Astrocyte (in vitro differentiated cells and primary cell): Measurements from ENCODE around the gene CLHC1. TPM values are rescaled to one million over a fixed set of nuclear protein-coding genes. Genes with fewer than 3 reads are reported as not detected.
"Not testable (repeated sequence)": the region's sequence is repeated elsewhere in the genome, so short reads cannot be mapped to it uniquely, and the experiment has no call there.

Experiments
- DNase-seq: peaks from one replicate; pipeline ENCODE4 v3.0.0-alpha.2; 2010; ENCODE audit warnings: low read depth
- FAIRE-seq: peaks from 2 replicates; lab custom pipeline; 2011; peaks lifted over from hg19 to GRCh38; lab: Jason Lieb, UNC
- H2AFZ ChIP-seq: 2 replicates; pipeline ENCODE4 v1.6.0; 2012; ENCODE audit warnings: low read depth, low read length, inconsistent platforms
- H3K27ac ChIP-seq: 2 replicates; pipeline ENCODE4 v1.5.1; 2011; ENCODE audit warnings: low read depth, low read length, inconsistent platforms
- H3K27me3 ChIP-seq: 2 replicates; pipeline ENCODE4 v1.6.0; 2011; ENCODE audit warnings: low read length, inconsistent platforms; ENCODE audit not compliant: insufficient read depth
- H3K36me3 ChIP-seq: 2 replicates; pipeline ENCODE4 v1.5.1; 2011; ENCODE audit warnings: low read length, inconsistent platforms; ENCODE audit not compliant: insufficient read depth
- H3K4me1 ChIP-seq: 2 replicates; pipeline ENCODE4 v1.5.1; 2011; ENCODE audit warnings: low read length, inconsistent platforms; ENCODE audit not compliant: insufficient read depth
- H3K4me2 ChIP-seq: 2 replicates; pipeline ENCODE4 v1.6.0; 2012; ENCODE audit warnings: low read length, inconsistent platforms
- H3K4me3 ChIP-seq: 2 replicates; pipeline ENCODE4 v1.5.1; 2011; ENCODE audit warnings: low read depth, mild to moderate bottlenecking, low read length, inconsistent platforms; ENCODE audit not compliant: insufficient read depth
- H3K79me2 ChIP-seq: 2 replicates; pipeline ENCODE4 v1.6.0; 2012; ENCODE audit warnings: mild to moderate bottlenecking, low read length, inconsistent platforms; ENCODE audit not compliant: insufficient read depth
- H3K9ac ChIP-seq: 2 replicates; pipeline ENCODE4 v1.6.0; 2012; ENCODE audit warnings: mild to moderate bottlenecking, low read length, inconsistent platforms
- H3K9me3 ChIP-seq: 2 replicates; pipeline ENCODE4 v1.5.1; 2012; ENCODE audit warnings: low read depth, mild to moderate bottlenecking, low read length, inconsistent platforms; ENCODE audit not compliant: insufficient read depth
- H4K20me1 ChIP-seq: 2 replicates; pipeline ENCODE4 v1.6.0; 2012; ENCODE audit warnings: low read length, inconsistent platforms; ENCODE audit not compliant: insufficient read depth
- H3K27ac Mint-ChIP-seq: one replicate; pipeline ENCODE4 v1.8.0; 2021; ENCODE audit warnings: mild to moderate bottlenecking, mixed read lengths; ENCODE audit not compliant: unreplicated experiment
- H3K27me3 Mint-ChIP-seq: one replicate; pipeline ENCODE4 v1.8.0; 2021; ENCODE audit warnings: low read depth, mixed read lengths; ENCODE audit not compliant: unreplicated experiment
- H3K36me3 Mint-ChIP-seq: one replicate; pipeline ENCODE4 v1.8.0; 2021; ENCODE audit warnings: low read depth, mixed read lengths; ENCODE audit not compliant: unreplicated experiment
- H3K4me1 Mint-ChIP-seq: one replicate; pipeline ENCODE4 v1.8.0; 2021; ENCODE audit warnings: low read depth, mixed read lengths; ENCODE audit not compliant: unreplicated experiment
- H3K4me3 Mint-ChIP-seq: one replicate; pipeline ENCODE4 v1.8.0; 2021; ENCODE audit warnings: mild to moderate bottlenecking, moderate library complexity, mixed read lengths; ENCODE audit not compliant: unreplicated experiment
- H3K9me3 Mint-ChIP-seq: one replicate; pipeline ENCODE4 v1.8.0; 2021; ENCODE audit warnings: mild to moderate bottlenecking, mixed read lengths; ENCODE audit not compliant: unreplicated experiment
- EZH2 ChIP-seq: IDR thresholded peaks from 2 replicates; pipeline ENCODE4 v1.6.1; 2012; ENCODE audit warnings: mild to moderate bottlenecking, low read length, inconsistent platforms; ENCODE audit not compliant: insufficient read depth
- total RNA-seq: library from RNA; stranded (reverse); gene quantifications from 2 replicates; pipeline ENCODE4 v1.2.1, GENCODE V29; 2021
- TF ChIP-seq, protein P1 (sequence below): IDR thresholded peaks from 2 replicates; pipeline ENCODE4 v1.5.1; 2011; ENCODE audit warnings: low read depth, mild to moderate bottlenecking, inconsistent platforms, low read length, moderate library complexity; ENCODE audit not compliant: insufficient read depth

The CLHC1 gene
- total RNA-seq, 1 donor from 2014 or later = 17.5 TPM

GRCh38 chr2:55245411-55245810 is 13.3 kb upstream of the CLHC1 start:
- FAIRE-seq = no peak
- H3K4me1 Mint-ChIP-seq = no peaks in the 10 kb centered on the region
- H3K36me3 ChIP-seq = peaks cover 20% of the 10 kb centered on the region
- H3K27ac Mint-ChIP-seq = no peak overlapping the region
- H3K9me3 Mint-ChIP-seq = no peaks in the 10 kb centered on the region
- no peaks in the 10 kb centered on the region for H3K27me3 Mint-ChIP-seq
- no peak overlapping the region for H3K27ac ChIP-seq
- H3K36me3 Mint-ChIP-seq = peaks cover 4% of the 10 kb centered on the region
- no peak for TF ChIP-seq EZH2
- TF ChIP-seq, protein P1, sequence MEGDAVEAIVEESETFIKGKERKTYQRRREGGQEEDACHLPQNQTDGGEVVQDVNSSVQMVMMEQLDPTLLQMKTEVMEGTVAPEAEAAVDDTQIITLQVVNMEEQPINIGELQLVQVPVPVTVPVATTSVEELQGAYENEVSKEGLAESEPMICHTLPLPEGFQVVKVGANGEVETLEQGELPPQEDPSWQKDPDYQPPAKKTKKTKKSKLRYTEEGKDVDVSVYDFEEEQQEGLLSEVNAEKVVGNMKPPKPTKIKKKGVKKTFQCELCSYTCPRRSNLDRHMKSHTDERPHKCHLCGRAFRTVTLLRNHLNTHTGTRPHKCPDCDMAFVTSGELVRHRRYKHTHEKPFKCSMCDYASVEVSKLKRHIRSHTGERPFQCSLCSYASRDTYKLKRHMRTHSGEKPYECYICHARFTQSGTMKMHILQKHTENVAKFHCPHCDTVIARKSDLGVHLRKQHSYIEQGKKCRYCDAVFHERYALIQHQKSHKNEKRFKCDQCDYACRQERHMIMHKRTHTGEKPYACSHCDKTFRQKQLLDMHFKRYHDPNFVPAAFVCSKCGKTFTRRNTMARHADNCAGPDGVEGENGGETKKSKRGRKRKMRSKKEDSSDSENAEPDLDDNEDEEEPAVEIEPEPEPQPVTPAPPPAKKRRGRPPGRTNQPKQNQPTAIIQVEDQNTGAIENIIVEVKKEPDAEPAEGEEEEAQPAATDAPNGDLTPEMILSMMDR = no peak
- H3K27me3 ChIP-seq = no peaks in the 10 kb centered on the region
- no peak overlapping the region for H3K4me3 ChIP-seq
- no peak overlapping the region for H2AFZ ChIP-seq
- DNase-seq = no peak
- H3K4me3 Mint-ChIP-seq = no peak overlapping the region
- no peaks in the 10 kb centered on the region for H3K4me1 ChIP-seq
- no peak overlapping the region for H3K4me2 ChIP-seq
- H3K9me3 ChIP-seq = no peaks in the 10 kb centered on the region
- H3K79me2 ChIP-seq = no peaks in the 10 kb centered on the region
- H3K9ac ChIP-seq = no peak overlapping the region
- H4K20me1 ChIP-seq = no peaks in the 10 kb centered on the region

DNA sequence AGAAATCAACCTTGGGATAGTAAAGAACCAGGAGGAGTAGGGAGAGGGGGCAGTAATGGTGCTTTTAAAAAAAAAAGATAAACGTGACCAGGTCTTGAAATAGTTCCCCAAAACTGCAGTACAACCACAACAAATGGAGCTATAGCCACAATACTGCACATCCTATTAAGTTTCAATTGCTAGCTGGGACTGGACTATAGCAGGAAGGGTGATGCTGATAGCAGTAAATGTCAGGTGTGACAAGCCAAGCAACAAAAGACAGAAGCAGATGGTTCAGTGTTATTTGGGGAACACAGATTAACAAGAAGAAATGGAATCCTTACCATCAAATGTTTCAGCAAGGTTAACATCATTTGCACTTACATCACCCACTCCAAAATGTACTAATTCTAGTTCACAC is 10.5 kb upstream of the CLHC1 start:
- Mint-ChIP-seq H3K4me3 (no peak overlapping the region), H3K36me3 (no peaks in the 10 kb centered on the region), H3K9me3 (no peaks in the 10 kb centered on the region), H3K27ac (no peak overlapping the region), H3K4me1 (no peaks in the 10 kb centered on the region), H3K27me3 (no peaks in the 10 kb centered on the region)
- TF ChIP-seq, protein P1 = no peak
- TF ChIP-seq EZH2 = no peak
- no peaks in the 10 kb centered on the region for H3K27me3 ChIP-seq
- no peak overlapping the region for H3K9ac ChIP-seq
- H3K27ac ChIP-seq = no peak overlapping the region
- no peaks in the 10 kb centered on the region for H3K9me3 ChIP-seq
- H3K79me2 ChIP-seq = no peaks in the 10 kb centered on the region
- no peaks in the 10 kb centered on the region for H3K4me1 ChIP-seq
- H3K4me2 ChIP-seq = no peak overlapping the region
- H4K20me1 ChIP-seq = no peaks in the 10 kb centered on the region
- DNase-seq (no peak), FAIRE-seq (no peak)
- no peak overlapping the region for H2AFZ ChIP-seq
- peaks cover 20% of the 10 kb centered on the region for H3K36me3 ChIP-seq
- H3K4me3 ChIP-seq = no peak overlapping the region

- H3K9ac ChIP-seq, H3K4me1 ChIP-seq, H3K27me3 ChIP-seq, H3K79me2 ChIP-seq, FAIRE-seq, H3K27ac Mint-ChIP-seq, H3K4me3 ChIP-seq, H3K9me3 ChIP-seq, H4K20me1 ChIP-seq, H3K27ac ChIP-seq, H3K4me2 ChIP-seq, H3K4me3 Mint-ChIP-seq, H3K36me3 Mint-ChIP-seq, H3K4me1 Mint-ChIP-seq, DNase-seq, H2AFZ ChIP-seq, H3K27me3 Mint-ChIP-seq, H3K9me3 Mint-ChIP-seq: not testable (repeated sequence)
- peaks cover 24% of the 10 kb centered on the region for H3K36me3 ChIP-seq
These were observed 9.5 kb upstream of the CLHC1 start for GRCh38 chr2:55241582-55241981.
